T47D (cell line): ENCODE measurements around the gene XPO6.

ENCODE experiments used
- DNase-seq, 2 experiments: peaks; one replicate each; pipeline versions ENCODE4 v3.0.0 to v3.0.0-alpha.2; 2011 to 2012; ENCODE audit warnings: low read depth in 1 of 2, low spot score in 1 of 2
- JUND ChIP-seq: IDR thresholded peaks from 2 replicates; pipeline ENCODE4 v1.6.1; 2012; ENCODE audit warnings: low read depth
- in situ Hi-C: cut with HindIII; loops from 2 replicates; pipeline ENCODE4 v1.10.0; 2016; ENCODE audit warnings: low sequenced_read_pairs, low pct_unique_long_range_greater_than_20kb

Gene XPO6

GRCh38 chr16:28155293-28155692 lies 56.5 kb downstream of the XPO6 start:
- in situ Hi-C loops: no loop called here
- no peak for TF ChIP-seq JUND
- DNase-seq: no peak

- TF ChIP-seq JUND: no peak
- in situ Hi-C loops: no loop called here
- DNase-seq: peak in 1 of 2 experiments; percentile 27
These were observed 60.6 kb downstream of the XPO6 start for GRCh38 chr16:28151180-28151579.

- DNase-seq: no peak
- TF ChIP-seq JUND: no peak
- in situ Hi-C loops: no loop called here
These were observed 62.5 kb downstream of the XPO6 start for GRCh38 chr16:28149011-28149888.

- in situ Hi-C loops: no loop called here
- TF ChIP-seq JUND: no peak
- DNase-seq: no peak
These were observed 65.2 kb downstream of the XPO6 start for GRCh38 chr16:28146536-28146935.

GRCh38 chr16:28145796-28146195 lies 66.0 kb downstream of the XPO6 start:
- TF ChIP-seq JUND: no peak
- no peak for DNase-seq
- in situ Hi-C loops: no loop called here

GRCh38 chr16:28140788-28141618 lies 70.8 kb downstream of the XPO6 start:
- DNase-seq: no peak
- no peak for TF ChIP-seq JUND
- in situ Hi-C loops: no loop called here

GRCh38 chr16:28139530-28139929 lies 72.2 kb downstream of the XPO6 start:
- no peak for TF ChIP-seq JUND
- in situ Hi-C loops: no loop called here
- no peak for DNase-seq

- DNase-seq: no peak
- TF ChIP-seq JUND: no peak
- in situ Hi-C loops: no loop called here
These were observed 74.9 kb downstream of the XPO6 start for GRCh38 chr16:28136751-28137434.

GRCh38 chr16:28133666-28134065 lies 78.1 kb downstream of the XPO6 start:
- no peak for DNase-seq
- in situ Hi-C loops: no loop called here
- no peak for TF ChIP-seq JUND

GRCh38 chr16:28131743-28132393 lies 79.9 kb downstream of the XPO6 start:
- TF ChIP-seq JUND: no peak
- DNase-seq: no peak
- in situ Hi-C loops: no loop called here

GRCh38 chr16:28131181-28131580 lies 80.6 kb downstream of the XPO6 start:
- in situ Hi-C loops: no loop called here
- TF ChIP-seq JUND: no peak
- DNase-seq: no peak
